ENCODE measurements around the gene RAVER1. TPM values are rescaled to one million over a fixed set of nuclear protein-coding genes. Genes with fewer than 3 reads are reported as not detected.

Gene RAVER1
- total and polyA plus RNA-seq, 10 of the 15 experiments (the other 5 are each of a cell fraction or from before 2014, with no cell fraction given): 0.03 to 87.0 (median 12.1) TPM

- TF ChIP-seq CUX1 (IDR thresholded peaks at IDR 0.05; ENCODE audit: insufficient replicate concordance, low read depth, low read length) (no peak), POLR2A (IDR thresholded peaks at IDR 0.05; ENCODE audit: low read depth, low read length) (peak; percentile 91), PAX5 (IDR thresholded peaks at IDR 0.05; ENCODE audit: borderline replicate concordance, low read depth, low read length) (peak; percentile 72; the same call in 1 of the 2 replicates), SREBF2 (IDR thresholded peaks at IDR 0.05; ENCODE audit: low read length) (no peak), YBX1 (IDR thresholded peaks at IDR 0.05) (no peak), RB1 (IDR thresholded peaks at IDR 0.05; ENCODE audit: borderline replicate concordance) (peak; percentile 47; the same call in 1 of the 2 replicates), ZBED1 (IDR thresholded peaks at IDR 0.05; ENCODE audit: borderline replicate concordance) (peak; percentile 87; the same call in 1 of the 2 replicates), NR2F1 (conservative IDR thresholded peaks at IDR 0.05) (no peak), LARP7 (IDR thresholded peaks at IDR 0.05) (peak; percentile 42; the same call in 1 of the 2 replicates), CHD1 (IDR thresholded peaks at IDR 0.05; ENCODE audit: low read depth, low read length) (no peak), ZNF592 (IDR thresholded peaks at IDR 0.05) (no peak), NKRF (conservative IDR thresholded peaks at IDR 0.05) (peak; percentile 99), TCF12 (IDR thresholded peaks at IDR 0.05; ENCODE audit: low read depth, low read length) (no peak)
These were observed 17.8 kb downstream of the RAVER1 start, which contains the start of gene FDX2 (continued) for GRCh38 chr19:10315335-10316214.

Data from GM12878 (cell line).